ENCODE measurements around the gene C1QTNF6.
"Not testable (repeated sequence)": the region's sequence is repeated elsewhere in the genome, so short reads cannot be mapped to it uniquely, and the experiment has no call there.

The C1QTNF6 gene

DNA sequence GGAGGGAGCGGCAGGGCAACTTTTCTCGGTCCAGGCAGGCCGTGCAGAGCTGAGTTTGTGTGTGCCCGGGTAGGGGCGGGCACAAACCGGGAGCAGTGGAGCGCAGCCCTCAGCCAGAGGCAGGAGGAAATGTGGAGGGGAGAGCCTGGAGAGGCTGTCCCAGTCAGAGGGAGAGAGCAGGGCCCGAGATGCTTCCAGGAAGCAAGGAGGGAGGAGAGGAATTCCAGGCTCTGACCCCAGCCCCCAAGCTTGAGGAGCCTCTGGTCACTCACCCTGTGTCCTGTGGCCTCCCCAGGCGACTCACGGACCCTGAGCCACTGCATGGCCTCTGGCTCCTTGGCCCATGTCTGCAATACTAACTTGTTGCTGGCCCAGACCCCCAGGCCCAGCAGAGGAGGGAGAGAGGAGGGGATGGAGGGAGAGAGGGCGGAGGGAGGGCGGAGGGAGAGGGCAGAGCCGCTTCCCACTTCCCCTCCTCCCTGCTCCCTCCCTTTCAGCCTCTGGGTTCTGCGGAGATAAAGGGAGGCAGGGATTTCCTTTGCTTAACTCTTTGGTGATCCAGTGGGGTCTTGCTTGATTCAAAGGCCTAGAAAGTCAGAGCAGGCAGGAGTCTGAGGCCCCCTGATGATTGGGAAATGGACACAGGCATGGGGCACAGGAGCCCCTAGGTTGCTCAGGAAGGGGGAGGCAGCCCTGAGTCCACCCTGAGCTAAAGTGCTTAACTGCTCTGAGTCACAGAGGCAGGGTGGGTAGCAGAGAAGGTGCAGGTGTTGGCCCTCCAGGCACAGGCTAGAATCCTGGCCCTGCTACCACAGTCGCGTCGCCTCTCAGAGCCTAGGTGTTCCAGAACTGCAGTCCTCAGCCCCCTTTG is at the start of gene C1QTNF6:
C1QTNF6 (minus strand) TSS at position 357 of the 871 bp plus-strand sequence; CDS start at position 323, 34 bp downstream.
- DNase-seq (ENCODE audit: low read depth, low spot score) = no peak

GRCh38 chr22:37235897-37236607 is 48.0 kb upstream of the C1QTNF6 start:
- DNase-seq (ENCODE audit: low read depth, low spot score) = no peak

DNA sequence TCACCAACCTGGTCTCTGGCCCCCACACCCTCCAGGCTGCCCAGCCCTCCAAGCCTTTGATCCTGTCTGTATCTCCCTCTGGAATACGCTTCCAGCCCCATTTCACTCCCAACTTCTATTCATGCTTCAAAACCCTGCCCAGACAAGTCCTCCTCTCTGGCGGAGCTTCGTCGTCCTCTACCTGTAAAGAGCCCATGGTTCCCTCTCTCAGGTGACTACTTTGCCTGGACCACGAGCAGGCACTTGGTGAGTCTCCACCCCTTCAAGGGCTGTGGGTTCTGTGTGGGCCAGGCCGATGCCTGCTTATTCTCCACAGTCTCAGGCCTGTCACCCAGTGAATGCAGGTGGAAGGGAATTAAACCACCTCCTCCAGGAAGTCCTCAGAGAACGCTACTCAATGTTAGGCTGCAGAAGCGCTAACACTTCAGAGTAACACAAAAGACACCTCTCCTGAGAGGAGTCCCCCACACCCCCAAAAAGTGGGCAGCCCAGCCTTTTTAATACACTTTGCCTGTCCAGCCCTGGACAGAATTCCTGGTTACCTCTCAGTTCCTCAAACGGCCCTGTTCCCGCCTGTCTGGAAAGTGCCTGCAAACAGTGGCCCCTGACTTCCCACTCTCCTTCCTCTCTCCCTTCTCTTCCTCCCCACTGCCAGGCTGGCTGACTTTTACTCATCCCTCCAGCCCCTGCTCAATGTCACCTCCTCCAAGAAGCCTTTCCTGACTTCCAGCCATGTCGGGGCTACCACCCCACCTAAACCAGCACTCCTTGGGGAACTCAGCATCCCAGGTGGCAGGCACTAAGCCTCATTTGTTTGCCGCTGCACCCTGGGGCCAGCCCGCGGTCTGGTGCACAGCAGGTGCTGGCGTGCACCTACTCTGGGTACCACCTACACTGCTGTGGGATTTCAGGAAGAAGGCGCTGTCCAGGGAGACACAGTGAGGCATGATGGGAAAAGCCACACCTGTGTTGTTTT is 47.0 kb upstream of the C1QTNF6 start:
- no peak for DNase-seq (ENCODE audit: low read depth, low spot score)

DNA sequence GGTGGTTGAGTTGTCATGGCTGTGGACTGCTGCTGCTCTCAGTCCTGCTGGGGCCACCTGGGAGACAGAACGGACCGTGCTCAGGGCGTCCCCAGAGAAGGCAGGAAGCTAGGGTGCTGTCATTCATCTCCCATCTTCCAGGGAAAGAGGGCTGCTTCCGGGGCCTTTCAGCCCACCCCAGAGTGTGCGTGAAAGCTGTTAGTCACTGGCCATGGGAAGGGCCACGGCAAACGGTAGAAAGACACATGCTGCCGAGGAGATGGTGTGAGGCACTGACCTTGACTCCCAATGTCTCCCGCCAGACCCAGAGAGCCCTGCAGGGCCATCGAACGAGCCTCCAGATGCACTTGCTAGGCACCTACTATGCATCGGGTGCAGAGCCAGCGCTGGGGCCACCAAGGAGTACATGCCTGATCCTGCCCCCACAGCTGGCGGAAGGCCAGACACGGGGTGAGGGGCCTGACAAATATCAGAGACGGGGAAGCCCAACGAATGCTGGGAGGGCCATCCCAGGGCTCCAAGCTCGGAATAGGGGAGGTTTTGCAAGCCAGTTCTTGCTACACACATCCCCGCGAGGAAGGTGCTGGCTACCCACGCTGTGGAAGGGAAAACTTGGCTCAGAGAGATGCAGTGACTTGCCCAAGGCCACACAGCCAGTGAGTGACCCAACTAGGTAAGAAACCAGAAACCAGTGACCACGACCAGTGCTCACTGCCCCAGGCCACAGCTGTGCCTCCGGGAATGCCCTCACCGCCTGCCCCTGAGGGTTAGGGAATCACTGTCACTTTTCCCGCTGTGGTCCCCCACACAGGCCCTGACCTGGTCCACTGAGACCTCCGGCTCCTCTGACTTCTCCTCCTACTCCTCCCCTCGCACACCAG is 45.9 kb upstream of the C1QTNF6 start:
- DNase-seq (ENCODE audit: low read depth, low spot score) = no peak

- DNase-seq (ENCODE audit: low read depth, low spot score) = not testable (repeated sequence)
Observed at GRCh38 chr22:37233371-37233750, 45.3 kb upstream of the C1QTNF6 start.

- no peak for DNase-seq (ENCODE audit: low read depth, low spot score)
Observed at GRCh38 chr22:37232140-37232998, 44.3 kb upstream of the C1QTNF6 start.

DNA sequence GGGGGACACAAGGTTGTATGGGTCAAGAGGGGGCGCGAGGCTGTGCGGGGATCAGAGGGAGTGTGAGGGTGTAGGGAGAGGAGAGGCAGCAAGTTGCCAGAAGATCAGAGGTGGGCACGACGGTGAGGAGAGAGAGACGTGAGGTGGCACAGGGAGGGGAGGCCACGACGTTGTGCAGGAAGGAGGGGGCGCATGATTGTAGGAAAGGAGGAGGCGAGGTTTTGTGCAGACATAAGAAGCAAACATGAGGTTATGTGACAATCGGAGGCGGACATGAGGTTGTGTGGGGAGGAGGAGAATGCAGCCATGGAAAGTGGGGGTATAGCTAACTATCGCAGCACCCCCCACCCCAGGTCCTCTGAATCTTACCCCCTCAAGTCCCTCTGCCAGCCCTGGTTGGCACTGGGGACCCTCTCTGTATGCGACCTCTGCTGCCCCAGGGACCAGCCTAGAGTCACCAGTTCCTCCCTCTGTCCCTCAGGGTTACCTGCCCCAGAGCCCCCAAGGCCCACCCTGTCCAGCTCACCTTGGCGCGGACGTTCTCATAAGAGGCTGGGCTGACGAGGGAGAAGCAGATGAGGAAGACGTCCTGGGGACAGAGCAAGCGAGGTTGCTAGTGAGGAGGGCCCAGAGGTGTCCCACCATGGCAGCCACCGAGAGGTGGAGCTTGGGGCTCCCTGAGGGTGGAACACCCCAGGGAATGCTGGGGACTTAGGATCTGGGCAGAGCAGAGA is 43.5 kb upstream of the C1QTNF6 start:
- DNase-seq (ENCODE audit: low read depth, low spot score) = no peak

- no peak for DNase-seq (ENCODE audit: low read depth, low spot score)
Observed at GRCh38 chr22:37230673-37231405, 42.8 kb upstream of the C1QTNF6 start.

DNA sequence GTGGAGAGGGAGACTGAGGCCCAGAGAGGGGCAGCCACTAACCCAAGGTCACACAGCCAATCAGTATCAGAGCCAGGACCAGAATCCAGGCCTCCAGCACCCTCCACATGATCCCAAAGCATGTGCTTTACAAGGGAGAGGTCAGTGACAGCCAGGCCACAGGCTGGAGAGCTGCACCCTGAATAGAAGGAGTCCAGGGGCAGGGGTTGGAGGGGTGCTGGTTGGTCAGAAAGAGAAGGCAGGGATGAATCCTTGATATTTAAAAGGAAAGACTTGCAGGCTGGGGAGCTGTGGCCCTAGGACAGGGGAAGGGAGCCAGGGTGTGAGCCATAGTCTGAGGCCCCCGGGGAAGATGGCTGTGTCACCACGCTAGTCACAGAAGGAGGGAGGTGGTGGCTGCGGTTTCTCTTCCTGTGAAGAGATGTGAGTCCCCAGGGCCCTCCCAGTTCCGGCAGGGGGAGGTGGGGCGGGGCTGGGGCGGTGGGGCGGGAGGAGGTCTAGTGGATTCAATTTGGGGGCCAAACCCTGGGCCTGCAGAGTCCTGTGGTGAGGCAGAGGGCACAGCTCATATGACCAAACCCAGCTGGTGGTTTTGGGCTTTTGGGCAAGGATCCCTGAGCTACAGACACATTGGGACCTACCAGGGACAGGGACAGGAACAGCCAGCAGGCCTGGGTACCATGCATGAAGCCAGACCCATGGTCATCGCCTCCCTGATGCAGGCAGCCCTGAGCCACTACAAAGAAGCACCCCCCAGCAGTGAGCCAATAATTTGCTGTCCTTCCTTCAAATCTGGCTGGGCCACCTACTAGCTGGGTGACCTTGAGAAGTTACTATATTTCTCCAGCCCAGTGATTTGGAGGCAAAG is 42.0 kb upstream of the C1QTNF6 start:
- DNase-seq (ENCODE audit: low read depth, low spot score) = no peak

- no peak for DNase-seq (ENCODE audit: low read depth, low spot score)
Observed at GRCh38 chr22:37229012-37229804, 41.2 kb upstream of the C1QTNF6 start.

GRCh38 chr22:37228106-37229011 is 40.3 kb upstream of the C1QTNF6 start:
- DNase-seq (ENCODE audit: low read depth, low spot score) = no peak

- no peak for DNase-seq (ENCODE audit: low read depth, low spot score)
Observed at GRCh38 chr22:37226514-37226913, 38.5 kb upstream of the C1QTNF6 start.

- no peak for DNase-seq (ENCODE audit: low read depth, low spot score)
Observed at GRCh38 chr22:37226087-37226486, 38.0 kb upstream of the C1QTNF6 start.

DNA sequence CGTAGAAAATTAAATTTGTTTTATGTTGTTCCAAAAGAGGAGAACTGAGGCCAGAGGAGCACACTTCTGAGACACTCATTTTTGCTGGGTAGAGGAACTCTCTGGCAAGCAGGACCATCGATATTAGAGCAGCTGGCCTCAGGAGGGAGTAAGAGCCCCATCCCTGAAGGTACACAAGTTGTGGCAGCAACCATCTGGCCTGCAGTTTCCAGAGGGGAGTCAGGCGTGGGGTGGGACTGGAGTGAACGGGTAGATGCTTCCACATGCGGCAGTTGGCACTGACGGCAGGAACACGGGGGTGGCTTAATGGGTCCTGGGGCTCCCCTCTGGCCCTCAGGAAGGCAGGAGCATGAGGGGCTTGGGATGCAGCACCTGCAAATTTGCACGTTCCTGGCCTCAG is 37.4 kb upstream of the C1QTNF6 start:
- DNase-seq (ENCODE audit: low read depth, low spot score) = no peak

DNA sequence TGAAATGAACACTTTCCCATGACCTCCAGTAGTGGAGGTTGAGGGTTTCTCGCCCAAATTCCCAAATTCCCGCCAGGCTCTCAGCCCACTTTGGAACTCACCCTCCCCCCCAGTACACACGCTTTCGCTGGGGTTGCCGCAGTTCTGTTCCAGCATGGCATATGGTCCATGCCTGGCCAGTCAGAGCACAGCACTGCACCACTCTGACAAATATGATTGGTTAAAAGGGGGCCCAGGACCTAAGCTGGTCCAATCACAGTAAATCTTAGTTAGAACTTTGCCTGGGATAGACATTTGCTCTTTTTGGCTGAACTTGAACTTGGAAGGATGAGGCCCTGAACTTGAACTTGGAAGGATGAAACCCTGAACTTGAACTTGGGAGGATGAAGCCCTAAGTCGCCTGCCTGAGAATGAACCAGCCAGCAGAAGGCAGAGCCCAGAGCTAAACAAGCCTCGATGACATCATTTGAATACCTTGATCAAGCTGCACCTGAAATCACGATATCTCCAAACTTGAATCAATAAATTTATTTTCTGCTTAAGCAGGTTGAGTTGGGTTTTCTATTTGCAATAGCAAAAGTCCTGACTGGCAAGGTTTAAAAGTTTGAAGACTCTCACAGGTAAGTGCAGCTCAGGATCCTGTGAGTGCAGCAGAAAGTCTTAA is 36.8 kb upstream of the C1QTNF6 start:
- no peak for DNase-seq (ENCODE audit: low read depth, low spot score)

Measured in smooth muscle cell of the brain vasculature (primary cell).